K562 (cell line): ENCODE data around the gene FAM53A. TPM values are rescaled to one million over a fixed set of nuclear protein-coding genes. Genes with fewer than 3 reads are reported as not detected.

Experiments used
- BCL6 ChIP-seq: fragments of 250-450 bp; sonication (Bioruptor Pico); IDR thresholded peaks from 2 replicates; pipeline ENCODE4 v1.4.0; 2020
- CEBPZ ChIP-seq: fragments of 150-350 bp; IDR thresholded peaks from 2 replicates; pipeline ENCODE4 v1.6.1; 2014; ENCODE audit warnings: low read depth, mild to moderate bottlenecking, low read length, borderline replicate concordance
- E4F1 ChIP-seq: fragments of 250-450 bp; sonication (Bioruptor Pico); IDR thresholded peaks from 2 replicates; pipeline ENCODE4 v1.5.0; 2021; ENCODE audit warnings: mild to moderate bottlenecking, borderline replicate concordance
- HDGF ChIP-seq: fragments of 450-650 bp; IDR thresholded peaks from 2 replicates; pipeline ENCODE4 v1.6.1; 2016
- ILK ChIP-seq: fragments of 450-650 bp; IDR thresholded peaks from 2 replicates; pipeline ENCODE4 v1.6.1; 2016; ENCODE audit warnings: missing genetic modification characterization, low read depth, mild to moderate bottlenecking, missing compliant biosample characterization, moderate library complexity, borderline replicate concordance
- IRF2 ChIP-seq: sonication (generic); formaldehyde crosslinking; IDR thresholded peaks from 2 replicates; pipeline ENCODE4 v1.8.1; 2022; ENCODE audit warnings: mild to moderate bottlenecking, missing genetic modification reagents
- KLF1 ChIP-seq: fragments of 450-650 bp; IDR thresholded peaks from 2 replicates; pipeline ENCODE4 v1.6.1; 2016; ENCODE audit warnings: missing genetic modification characterization, missing compliant biosample characterization
- MYBL2 ChIP-seq, 2 experiments: fragments of 450-650 bp in 1 of 2; sonication (generic) in 1 of 2; formaldehyde crosslinking in 1 of 2; IDR thresholded peaks; 2 replicates each; pipeline versions ENCODE4 v1.6.1 to v1.8.1; 2017 to 2022; ENCODE audit warnings: borderline replicate concordance in 1 of 2, inconsistent platforms in 1 of 2, low read depth in 1 of 2, mild to moderate bottlenecking in 1 of 2, missing genetic modification reagents in 1 of 2, moderate library complexity in 1 of 2
- NCOA4 ChIP-seq: fragments of 450-650 bp; IDR thresholded peaks from 2 replicates; pipeline ENCODE4 v1.6.1; 2018; ENCODE audit warnings: mild to moderate bottlenecking; ENCODE audit not compliant: partially characterized antibody
- NFYB ChIP-seq: IDR thresholded peaks from 2 replicates; pipeline ENCODE4 v1.6.1; 2011; ENCODE audit warnings: mild to moderate bottlenecking, moderate library complexity; ENCODE audit not compliant: insufficient read length; ENCODE audit errors: extremely low read depth
- PCBP2 ChIP-seq: fragments of 200-400 bp; formaldehyde crosslinking; IDR thresholded peaks from 2 replicates; pipeline ENCODE4 v1.6.1; 2018; ENCODE audit warnings: low read length, low read depth, mild to moderate bottlenecking, moderate library complexity; ENCODE audit not compliant: poor library complexity, severe bottlenecking
- PTRF ChIP-seq: fragments of 450-650 bp; IDR thresholded peaks from 2 replicates; pipeline ENCODE4 v1.6.1; 2016; ENCODE audit warnings: mild to moderate bottlenecking, missing genetic modification characterization, missing compliant biosample characterization
- RBM39 ChIP-seq: fragments of 200-400 bp; formaldehyde crosslinking; optimal IDR thresholded peaks from 2 replicates; pipeline ENCODE3; 2018; ENCODE audit warnings: low read depth, low read length
- RFX1 ChIP-seq: fragments of 450-650 bp; IDR thresholded peaks from 2 replicates; pipeline ENCODE4 v1.6.1; 2016; ENCODE audit warnings: mild to moderate bottlenecking, moderate library complexity
- SRSF9 ChIP-seq: fragments of 200-400 bp; formaldehyde crosslinking; IDR thresholded peaks from 2 replicates; pipeline ENCODE4 v1.6.1; 2017; ENCODE audit warnings: low read depth, low read length, borderline replicate concordance
- TBP ChIP-seq: optimal IDR thresholded peaks from 2 replicates; pipeline ENCODE3; 2011; ENCODE audit warnings: low read depth, low read length, improper control_type of control experiment
- TRIM28 ChIP-seq: fragments of 450-650 bp; IDR thresholded peaks from 2 replicates; pipeline ENCODE4 v1.6.1; 2017
- ZNF140 ChIP-seq: fragments of 250-450 bp; sonication (Bioruptor Pico); IDR thresholded peaks from 2 replicates; pipeline ENCODE4 v1.8.0; 2021; ENCODE audit warnings: moderate library complexity, mild to moderate bottlenecking, inconsistent platforms
- ZNF77 ChIP-seq: fragments of 250-450 bp; sonication (Bioruptor Pico); IDR thresholded peaks from 2 replicates; pipeline ENCODE4 v1.5.0; 2020
- ZNF780A ChIP-seq: fragments of 250-450 bp; sonication (Bioruptor Pico); IDR thresholded peaks from 2 replicates; pipeline ENCODE4 v1.5.0; 2021; ENCODE audit warnings: mild to moderate bottlenecking
- polyA plus RNA-seq, 8 experiments: library from polyadenylated mRNA; depleted of rRNA in 4 of 8; stranded (reverse) in 5 of 8; unstranded in 3 of 8; fragments of >200 nt; fragmentation: Nextera tagmentation in 2 of 8; fragmentation: Illumina TruSeq in 1 of 8; extraction: Ambion mirVana in 2 of 8; extraction: Trizol in 1 of 8; gene quantifications; 2 replicates each; pipeline versions ENCODE4 v1.2.1 to v1.2.3, GENCODE V29; 2011 to 2014; ENCODE audit warnings: inconsistent platforms in 1 of 8, missing spikeins in 1 of 8
- total RNA-seq, 7 experiments: library from RNA; depleted of rRNA in 6 of 7; stranded (reverse); fragments of >200 nt in 6 of 7; fragmentation: Illumina TruSeq in 2 of 7; extraction: Trizol in 2 of 7; gene quantifications; 2 replicates each; pipeline versions ENCODE4 v1.2.1 to v1.2.3, GENCODE V29; 2011 to 2021; ENCODE audit warnings: low replicate concordance in 1 of 7
- TF ChIP-seq, protein P1 (sequence below): fragments of 250-450 bp; sonication (Bioruptor Pico); IDR thresholded peaks from 2 replicates; pipeline ENCODE4 v1.6.1; 2021; ENCODE audit warnings: mild to moderate bottlenecking

FAM53A gene
- total and polyA plus RNA-seq, 9 of the 15 experiments (the other 6 are each of a cell fraction or from before 2014, with no cell fraction given): 0.53 to 2.7 (median 1.4) TPM; not detected in 2

DNA sequence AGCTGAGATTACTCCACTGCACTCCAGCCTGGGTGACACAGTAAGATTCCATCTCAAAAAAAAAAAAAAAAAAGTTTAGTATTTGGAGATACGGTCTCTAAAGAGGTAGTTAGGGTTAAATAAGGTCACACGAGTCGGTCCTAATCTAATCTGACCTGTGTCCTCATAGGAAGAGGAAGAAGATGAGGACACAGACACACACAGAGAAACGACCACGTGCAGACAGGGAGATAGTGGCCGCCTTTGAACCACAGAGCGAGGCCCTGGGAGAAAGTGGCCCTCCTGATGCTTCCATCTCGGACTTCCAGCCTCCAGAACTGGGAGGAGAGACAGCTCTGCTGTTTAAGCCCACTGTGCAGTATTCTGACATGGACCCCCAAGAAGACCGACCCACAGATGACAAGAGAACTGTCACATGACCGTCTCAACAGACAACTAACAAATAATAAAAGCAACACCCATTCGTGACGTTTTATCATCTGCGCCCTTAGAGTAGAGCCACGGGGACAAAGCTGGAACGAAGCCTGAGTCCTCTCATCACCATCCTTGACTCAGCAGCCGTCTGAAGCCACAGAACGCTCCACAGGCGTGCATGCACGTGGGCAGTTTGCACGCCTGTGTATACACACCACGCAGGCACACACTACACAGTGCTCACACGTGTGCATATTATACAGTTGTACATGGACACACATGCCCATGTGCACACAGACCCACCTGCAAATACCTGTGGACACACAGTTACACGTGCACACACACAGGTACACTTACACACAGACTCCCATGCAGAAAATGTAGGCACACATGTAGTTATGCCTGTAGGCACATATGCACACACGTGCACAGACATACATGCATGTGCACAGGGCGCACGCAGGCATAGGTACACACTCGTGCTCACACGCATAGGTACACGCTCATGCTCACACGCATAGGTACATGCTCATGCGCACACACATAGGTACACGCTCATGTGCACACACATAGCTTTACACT, 51.7 kb downstream of the FAM53A start (continued):
- TF ChIP-seq, protein P1, sequence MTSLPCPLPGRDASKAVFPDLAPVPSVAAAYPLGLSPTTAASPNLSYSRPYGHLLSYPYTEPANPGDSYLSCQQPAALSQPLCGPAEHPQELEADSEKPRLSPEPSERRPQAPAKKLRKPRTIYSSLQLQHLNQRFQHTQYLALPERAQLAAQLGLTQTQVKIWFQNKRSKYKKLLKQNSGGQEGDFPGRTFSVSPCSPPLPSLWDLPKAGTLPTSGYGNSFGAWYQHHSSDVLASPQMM (CRISPR knock-in tag): no peak
- TF ChIP-seq IRF2 (CRISPR knock-in tag) (peak; percentile 62; the same call in 1 of the 2 replicates), TRIM28 (no peak), KLF1 (no peak), NFYB (no peak), ZNF140 (CRISPR knock-in tag) (no peak), MYBL2 (IDR thresholded peaks at IDR 0.05; ENCODE audit: low read depth) (no peak), MYBL2 (CRISPR knock-in tag; IDR thresholded peaks at IDR 0.05; ENCODE audit: borderline replicate concordance) (no peak), RBM39 (no peak), CEBPZ (no peak), RFX1 (no peak), BCL6 (CRISPR knock-in tag) (no peak), ILK (tag) (no peak), E4F1 (no peak), PCBP2 (no peak), ZNF77 (no peak), PTRF (tag) (no peak), HDGF (no peak), ZNF780A (CRISPR knock-in tag) (no peak), TBP (no peak), SRSF9 (no peak), NCOA4 (no peak)
